ENCODE results near the gene RDH16. TPM values are rescaled to one million over a fixed set of nuclear protein-coding genes. Genes with fewer than 3 reads are reported as not detected.
"Not testable (repeated sequence)": the region's sequence is repeated elsewhere in the genome, so short reads cannot be mapped to it uniquely, and the experiment has no call there.

Gene RDH16
- total RNA-seq, 1 donor from 2014 or later: 0.12 TPM

DNA sequence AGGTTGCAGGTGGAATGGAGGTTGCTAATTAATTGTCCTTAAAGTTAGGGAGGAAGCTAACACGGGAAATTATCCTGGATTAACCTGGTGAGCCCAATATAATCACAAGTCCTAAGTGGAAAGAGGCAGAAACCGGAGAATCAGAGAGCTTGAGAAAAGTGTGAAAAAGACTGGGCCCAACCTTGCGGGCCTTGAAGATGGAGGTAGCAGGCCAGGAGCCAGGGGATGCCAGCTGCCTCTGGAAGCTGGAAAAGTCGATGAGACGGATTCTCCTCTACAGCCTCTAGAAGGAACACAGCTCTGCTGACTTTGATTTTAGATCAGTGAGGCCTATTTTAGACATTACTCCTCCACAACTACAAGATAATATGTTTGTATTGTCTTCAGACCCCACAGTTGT, 25.3 kb downstream of the RDH16 start:
- no peak for ATAC-seq
- no peak for DNase-seq
- intact Hi-C loops (cut with micrococcal nuclease): no loop called here

- ATAC-seq: peak; percentile 43
These were observed 25.9 kb downstream of the RDH16 start for GRCh38 chr12:56931474-56931978.

DNA sequence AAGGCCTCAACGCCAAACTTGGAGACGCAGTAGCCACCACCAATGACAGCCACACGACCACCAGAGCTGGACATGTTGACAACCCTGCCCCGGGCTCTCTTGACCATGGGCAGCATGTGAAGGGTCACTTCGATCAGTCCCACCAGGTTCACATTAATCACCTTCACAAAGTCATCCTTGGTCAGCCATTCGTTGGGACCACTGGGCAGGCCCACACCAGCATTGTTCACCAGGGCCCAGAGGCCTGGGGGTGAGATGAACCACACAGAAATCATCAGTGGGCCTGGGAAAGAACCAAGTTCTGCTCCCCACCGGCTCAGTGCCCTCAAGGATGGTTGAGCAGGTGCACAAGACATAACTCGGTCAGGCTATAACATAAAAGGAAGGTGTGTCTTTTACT, 27.2 kb downstream of the RDH16 start:
- DNase-seq (no peak), ATAC-seq (no peak)
- intact Hi-C loops (cut with micrococcal nuclease): no loop called here

More at GRCh38 chr12:56931474-56931978, 25.9 kb downstream of the RDH16 start:
- DNase-seq: no peak
- intact Hi-C loops (cut with micrococcal nuclease): no loop called here

DNA sequence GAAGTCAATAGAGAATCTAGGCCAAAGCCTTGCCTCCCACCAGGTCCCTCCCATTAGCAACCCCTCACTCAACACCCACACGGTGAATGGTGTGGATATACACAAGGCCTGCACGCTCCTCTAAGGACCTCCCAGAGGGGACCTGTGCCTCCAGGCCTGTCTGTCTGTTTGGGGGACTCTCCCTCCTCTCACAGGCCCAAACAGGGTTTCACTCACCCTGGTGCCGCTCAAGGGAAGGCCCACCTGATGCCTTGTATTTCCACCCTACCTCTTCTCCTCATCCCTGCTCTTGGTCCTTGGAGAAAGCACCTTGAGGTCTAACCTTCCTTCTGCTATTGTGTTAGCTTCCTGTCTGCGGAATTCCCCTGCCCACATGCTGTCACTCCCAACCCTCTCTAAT, 27.6 kb downstream of the RDH16 start:
- DNase-seq (no peak), ATAC-seq (no peak)
- intact Hi-C loops (cut with micrococcal nuclease): no loop called here

GRCh38 chr12:56928262-56928661, 29.1 kb downstream of the RDH16 start:
- intact Hi-C loops (cut with micrococcal nuclease): no loop called here
- ATAC-seq: no peak
- DNase-seq: no peak

DNA sequence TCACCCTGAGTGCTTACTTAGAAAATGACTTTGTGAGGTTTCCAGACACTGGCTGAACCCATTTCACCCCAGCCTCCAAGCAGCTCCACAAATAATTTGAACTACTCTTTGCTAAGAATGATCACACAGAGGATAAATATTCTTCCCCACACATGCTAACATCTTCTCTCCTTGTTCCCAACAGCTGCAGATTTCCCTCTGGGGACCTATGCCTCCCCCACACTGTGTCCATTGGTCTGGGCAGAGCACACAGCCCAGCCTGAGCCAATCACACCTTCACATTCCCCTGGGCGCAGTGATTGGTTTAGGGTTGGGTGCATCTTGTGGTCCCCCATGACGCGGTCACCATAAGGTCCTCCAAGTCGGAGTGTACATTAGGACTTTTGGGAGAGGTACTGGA, 30.1 kb downstream of the RDH16 start:
- DNase-seq (no peak), ATAC-seq (no peak)
- intact Hi-C loops (cut with micrococcal nuclease): no loop called here

GRCh38 chr12:56922031-56922430, 35.4 kb downstream of the RDH16 start:
- DNase-seq: no peak
- intact Hi-C loops (cut with micrococcal nuclease): no loop called here
- no peak for ATAC-seq

GRCh38 chr12:56921346-56921745, 36.1 kb downstream of the RDH16 start:
- intact Hi-C loops (cut with micrococcal nuclease): no loop called here
- no peak for DNase-seq
- no peak for ATAC-seq

GRCh38 chr12:56918139-56918538, 39.3 kb downstream of the RDH16 start:
- ATAC-seq; DNase-seq; intact Hi-C loops (cut with micrococcal nuclease): not testable (repeated sequence)

GRCh38 chr12:56916996-56917333, 40.4 kb downstream of the RDH16 start:
- intact Hi-C loops (cut with micrococcal nuclease): no loop called here
- ATAC-seq (no peak), DNase-seq (no peak)

DNA sequence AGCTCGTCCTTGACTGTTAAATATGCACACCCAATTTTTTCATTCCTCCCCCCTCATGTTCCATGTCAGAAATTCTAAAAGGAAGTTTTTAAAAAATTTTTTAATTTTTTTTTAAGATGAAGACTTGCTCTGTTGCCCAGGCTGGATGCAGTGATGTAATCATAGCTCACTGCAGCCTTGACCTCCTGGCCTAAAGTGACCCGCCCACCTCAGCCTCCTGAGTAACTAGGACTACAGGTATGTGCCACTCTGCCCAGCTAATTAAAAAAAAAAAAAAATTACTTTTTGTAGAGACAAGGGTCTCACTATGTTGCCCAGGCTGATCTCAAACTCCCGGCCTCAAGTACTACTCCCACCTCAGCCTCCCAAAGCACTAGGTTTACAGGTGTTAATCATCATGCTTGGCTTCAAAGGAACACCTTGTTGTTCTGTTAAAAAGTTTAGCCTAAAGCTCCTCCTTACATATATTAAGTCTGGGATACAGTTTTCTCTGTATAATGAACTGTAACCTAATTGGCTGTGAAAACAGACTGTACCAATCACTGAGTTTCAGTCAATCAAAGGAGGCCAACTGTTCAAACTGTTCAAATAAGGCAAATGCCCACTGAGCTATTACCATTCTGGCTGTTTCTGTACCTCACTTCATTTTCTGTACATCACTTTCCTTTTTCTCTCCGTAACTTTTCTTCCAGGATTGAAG, 41.0 kb downstream of the RDH16 start:
- ATAC-seq (no peak), DNase-seq (no peak)
- intact Hi-C loops (cut with micrococcal nuclease): no loop called here

DNA sequence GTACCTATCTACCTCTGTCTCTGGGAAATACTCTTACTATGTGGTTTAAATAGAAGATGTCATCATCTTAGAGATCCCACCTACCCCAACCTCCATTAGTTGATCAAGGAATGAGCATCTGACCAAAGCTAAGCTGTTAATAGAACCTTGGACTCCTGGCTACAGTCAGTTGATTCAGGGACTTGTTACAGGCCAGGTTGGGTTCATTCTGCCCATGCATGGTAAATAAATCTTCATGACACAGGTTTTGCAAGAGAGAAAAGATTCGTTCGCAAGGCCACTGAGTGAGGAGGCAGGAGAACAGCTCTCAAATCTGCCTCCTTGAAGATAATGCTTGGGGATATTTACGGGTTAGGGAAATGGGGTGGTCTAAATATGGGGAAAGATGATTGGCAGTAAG, 42.7 kb downstream of the RDH16 start:
- intact Hi-C loops (cut with micrococcal nuclease): no loop called here
- ATAC-seq: no peak
- DNase-seq: no peak

- no peak for DNase-seq
- ATAC-seq: no peak
- intact Hi-C loops (cut with micrococcal nuclease): no loop called here
These were observed 43.2 kb downstream of the RDH16 start for GRCh38 chr12:56914256-56914655.

- intact Hi-C loops (cut with micrococcal nuclease); DNase-seq; ATAC-seq: not testable (repeated sequence)
These were observed 48.0 kb downstream of the RDH16 start for GRCh38 chr12:56909403-56909802.

DNA sequence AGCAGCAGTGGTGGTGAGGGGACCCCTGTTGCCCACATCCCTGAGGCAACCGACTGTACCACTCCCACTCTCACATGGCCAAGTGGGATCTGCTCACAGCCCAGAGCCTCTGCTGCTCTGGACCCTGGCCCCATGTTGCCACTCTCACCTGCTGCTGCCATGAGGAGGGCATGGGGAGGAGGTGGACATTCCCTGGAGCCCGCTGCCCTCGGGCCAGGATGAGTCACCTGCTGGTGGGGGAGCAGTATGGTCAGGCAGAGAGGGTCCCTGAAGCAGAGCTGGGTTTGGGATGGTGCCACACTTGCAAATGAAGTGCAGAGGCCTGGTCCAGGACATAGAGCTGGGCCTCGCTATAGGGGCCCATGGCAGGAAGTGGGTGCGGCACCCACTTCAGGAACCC, 49.3 kb downstream of the RDH16 start:
- intact Hi-C loops (cut with micrococcal nuclease): no loop called here
- ATAC-seq: no peak

DNA sequence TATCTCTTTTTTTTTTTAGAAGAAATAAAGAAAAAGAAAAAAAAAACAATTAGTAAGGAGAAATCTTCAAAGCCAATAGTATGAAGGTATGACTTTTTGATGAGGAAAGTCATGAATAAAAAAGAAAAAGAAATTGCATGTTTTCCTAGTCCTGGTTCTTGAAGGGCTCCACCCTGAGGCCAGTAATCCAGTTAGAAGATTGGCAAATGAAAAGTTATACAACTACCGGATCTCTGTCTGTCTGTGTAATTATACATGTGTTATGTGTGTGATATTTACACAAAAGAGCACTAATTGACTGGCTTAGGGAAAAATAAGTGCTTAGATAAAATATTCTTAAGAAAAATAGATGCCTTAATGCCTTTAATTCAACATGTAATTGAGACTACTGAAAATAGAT, 51.6 kb downstream of the RDH16 start:
- no peak for DNase-seq
- no peak for ATAC-seq
- intact Hi-C loops (cut with micrococcal nuclease): no loop called here

More for the DNA sequence above, 49.3 kb downstream of the RDH16 start:
- DNase-seq: no peak

DNA sequence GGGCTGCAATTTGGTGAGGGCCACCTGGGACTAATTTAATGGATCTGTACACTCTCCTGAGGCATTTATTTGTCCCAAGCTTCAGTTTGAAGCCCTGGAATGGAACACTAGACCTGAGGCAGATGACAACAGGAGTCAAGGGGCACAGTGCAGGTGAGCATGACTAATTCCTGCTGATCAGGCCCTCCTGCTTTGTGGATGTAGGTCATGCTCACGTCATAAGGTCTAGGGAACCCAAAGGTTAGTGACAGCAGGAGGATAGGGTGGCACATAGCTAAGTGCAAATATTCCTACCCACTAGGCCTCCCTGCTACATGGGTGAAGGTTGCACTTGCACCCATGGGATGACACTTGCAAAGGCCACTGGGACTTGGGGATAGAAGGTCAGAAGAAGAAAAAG, 54.0 kb downstream of the RDH16 start:
- intact Hi-C loops (cut with micrococcal nuclease): no loop called here
- DNase-seq: no peak
- no peak for ATAC-seq

Other genes starting within 250 kb of the RDH16 start
- 540 TPM for gene NACA, start 232.3 kb downstream of the RDH16 start, total RNA-seq
- 4.0 TPM for gene PRIM1, start 205.3 kb downstream of the RDH16 start, total RNA-seq
- 0.25 TPM for gene HSD17B6, start 194.3 kb downstream of the RDH16 start, total RNA-seq
- not detected for gene SDR9C7, start 23.2 kb downstream of the RDH16 start, total RNA-seq
- gene ZBTB39, start 48.9 kb upstream of the RDH16 start, total RNA-seq: 3.4 TPM
- gene TAC3, start 58.9 kb upstream of the RDH16 start, total RNA-seq: not detected
- not detected for gene MYO1A, start 92.5 kb upstream of the RDH16 start, total RNA-seq
- 3.7 TPM for gene NEMP1, start 121.2 kb upstream of the RDH16 start, total RNA-seq
- gene NAB2, start 131.5 kb upstream of the RDH16 start, total RNA-seq: 10.9 TPM
- 46.1 TPM for gene STAT6, start 153.8 kb upstream of the RDH16 start, total RNA-seq
- 108 TPM for gene LRP1, start 170.9 kb upstream of the RDH16 start, total RNA-seq
- not detected for gene LRP1-AS, start 190.0 kb upstream of the RDH16 start, total RNA-seq

All from left ventricle myocardium superior (tissue), 1 donor.